ENCODE results near the gene FOXL1.

DNA sequence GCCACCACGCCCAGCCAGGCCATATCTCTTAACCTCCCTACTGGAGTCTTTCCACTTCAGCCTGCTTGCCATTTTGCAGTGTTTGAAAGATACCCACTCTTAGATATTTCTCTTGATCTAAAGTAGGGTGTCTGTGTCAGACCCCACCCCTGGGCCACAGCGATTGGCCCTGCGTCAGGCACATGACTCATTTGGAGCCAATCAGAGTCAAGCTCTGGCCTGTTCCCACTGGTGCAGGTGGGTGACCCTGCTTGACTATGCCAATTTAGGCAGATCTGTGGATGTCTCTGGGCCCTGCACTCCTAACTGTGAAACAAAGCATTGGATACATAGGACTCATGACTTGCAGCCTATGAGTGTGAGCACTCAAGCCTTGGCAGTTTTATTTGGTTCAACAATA, 27.6 kb downstream of the FOXL1 start:
- TF ChIP-seq, protein P1, sequence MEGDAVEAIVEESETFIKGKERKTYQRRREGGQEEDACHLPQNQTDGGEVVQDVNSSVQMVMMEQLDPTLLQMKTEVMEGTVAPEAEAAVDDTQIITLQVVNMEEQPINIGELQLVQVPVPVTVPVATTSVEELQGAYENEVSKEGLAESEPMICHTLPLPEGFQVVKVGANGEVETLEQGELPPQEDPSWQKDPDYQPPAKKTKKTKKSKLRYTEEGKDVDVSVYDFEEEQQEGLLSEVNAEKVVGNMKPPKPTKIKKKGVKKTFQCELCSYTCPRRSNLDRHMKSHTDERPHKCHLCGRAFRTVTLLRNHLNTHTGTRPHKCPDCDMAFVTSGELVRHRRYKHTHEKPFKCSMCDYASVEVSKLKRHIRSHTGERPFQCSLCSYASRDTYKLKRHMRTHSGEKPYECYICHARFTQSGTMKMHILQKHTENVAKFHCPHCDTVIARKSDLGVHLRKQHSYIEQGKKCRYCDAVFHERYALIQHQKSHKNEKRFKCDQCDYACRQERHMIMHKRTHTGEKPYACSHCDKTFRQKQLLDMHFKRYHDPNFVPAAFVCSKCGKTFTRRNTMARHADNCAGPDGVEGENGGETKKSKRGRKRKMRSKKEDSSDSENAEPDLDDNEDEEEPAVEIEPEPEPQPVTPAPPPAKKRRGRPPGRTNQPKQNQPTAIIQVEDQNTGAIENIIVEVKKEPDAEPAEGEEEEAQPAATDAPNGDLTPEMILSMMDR (IDR thresholded peaks at IDR 0.05) = no peak
- TF ChIP-seq POLR2A (IDR thresholded peaks at IDR 0.05) = no peak
